Measurements from ENCODE around the gene VWA7. TPM values are rescaled to one million over a fixed set of nuclear protein-coding genes. Genes with fewer than 3 reads are reported as not detected.
A peak's percentile ranks its signal among the peaks of the same experiment; 100 is the strongest.

The VWA7 gene
- total RNA-seq, 1 donor from 2014 or later = 1.8 TPM

- no peaks in the 10 kb centered on the region for H3K36me3 Mint-ChIP-seq
- DNase-seq (ENCODE audit: low spot score in 2 of 2, unreplicated experiment in 2 of 2) = no peak
Measured at GRCh38 chr6:31767096-31767645, 10.0 kb downstream of the VWA7 start.

GRCh38 chr6:31765910-31766794, 11.0 kb downstream of the VWA7 start:
- TF ChIP-seq CTCF (IDR thresholded peaks at IDR 0.05; ENCODE audit: unreplicated experiment) = no peak
- no peak for DNase-seq (ENCODE audit: low spot score in 2 of 2, unreplicated experiment in 2 of 2)
- no peaks in the 10 kb centered on the region for H3K36me3 Mint-ChIP-seq
- H3K27ac Mint-ChIP-seq = no peak overlapping the region
- H3K9me3 Mint-ChIP-seq = no peaks in the 10 kb centered on the region
- peaks cover 12% of the 10 kb centered on the region for H3K4me1 Mint-ChIP-seq
- no peaks in the 10 kb centered on the region for H3K27me3 Mint-ChIP-seq (ENCODE audit: low read depth)
- H3K4me3 Mint-ChIP-seq = peak overlapping the region; percentile 25

More at GRCh38 chr6:31767096-31767645, 10.0 kb downstream of the VWA7 start:
- Mint-ChIP-seq H3K27me3 (ENCODE audit: low read depth) (no peaks in the 10 kb centered on the region), H3K27ac (no peak overlapping the region), H3K4me3 (no peak overlapping the region), H3K4me1 (peaks cover 12% of the 10 kb centered on the region), H3K9me3 (no peaks in the 10 kb centered on the region)
- no peak for TF ChIP-seq CTCF (IDR thresholded peaks at IDR 0.05; ENCODE audit: unreplicated experiment)

GRCh38 chr6:31765559-31765909, 11.6 kb downstream of the VWA7 start:
- no peaks in the 10 kb centered on the region for H3K9me3 Mint-ChIP-seq
- no peaks in the 10 kb centered on the region for H3K27me3 Mint-ChIP-seq (ENCODE audit: low read depth)
- H3K4me3 Mint-ChIP-seq = no peak overlapping the region
- TF ChIP-seq CTCF (IDR thresholded peaks at IDR 0.05; ENCODE audit: unreplicated experiment) = no peak
- peaks cover 12% of the 10 kb centered on the region for H3K4me1 Mint-ChIP-seq
- H3K36me3 Mint-ChIP-seq = no peaks in the 10 kb centered on the region
- H3K27ac Mint-ChIP-seq = no peak overlapping the region
- no peak for DNase-seq (ENCODE audit: low spot score in 2 of 2, unreplicated experiment in 2 of 2)

- Mint-ChIP-seq H3K4me3 (no peak overlapping the region), H3K4me1 (peaks cover 12% of the 10 kb centered on the region), H3K27ac (peak overlapping the region; percentile 57)
Measured at GRCh38 chr6:31764198-31764597, 12.9 kb downstream of the VWA7 start.

GRCh38 chr6:31763619-31763940, 13.5 kb downstream of the VWA7 start:
- H3K9me3 Mint-ChIP-seq = no peaks in the 10 kb centered on the region
- H3K4me3 Mint-ChIP-seq = no peak overlapping the region
- no peaks in the 10 kb centered on the region for H3K27me3 Mint-ChIP-seq (ENCODE audit: low read depth)
- H3K36me3 Mint-ChIP-seq = peaks cover 7% of the 10 kb centered on the region
- no peak for TF ChIP-seq CTCF (IDR thresholded peaks at IDR 0.05; ENCODE audit: unreplicated experiment)
- H3K4me1 Mint-ChIP-seq = peaks cover 12% of the 10 kb centered on the region
- no peak overlapping the region for H3K27ac Mint-ChIP-seq
- no peak for DNase-seq (ENCODE audit: low spot score in 2 of 2, unreplicated experiment in 2 of 2)

More at GRCh38 chr6:31764198-31764597, 12.9 kb downstream of the VWA7 start:
- no peak for TF ChIP-seq CTCF (IDR thresholded peaks at IDR 0.05; ENCODE audit: unreplicated experiment)
- no peaks in the 10 kb centered on the region for H3K27me3 Mint-ChIP-seq (ENCODE audit: low read depth)
- peaks cover 3% of the 10 kb centered on the region for H3K36me3 Mint-ChIP-seq
- no peaks in the 10 kb centered on the region for H3K9me3 Mint-ChIP-seq
- DNase-seq (ENCODE audit: low spot score in 2 of 2, unreplicated experiment in 2 of 2) = no peak
